ENCODE results near the gene PRKCA. TPM values are rescaled to one million over a fixed set of nuclear protein-coding genes. Genes with fewer than 3 reads are reported as not detected.
A peak's percentile ranks its signal among the peaks of the same experiment; 100 is the strongest.

Gene PRKCA
- total RNA-seq, 3 donors from 2014 or later (not counting 1 experiment from before 2014, with no cell fraction given) = 19.6 to 29.0 (median 20.4) TPM

DNA sequence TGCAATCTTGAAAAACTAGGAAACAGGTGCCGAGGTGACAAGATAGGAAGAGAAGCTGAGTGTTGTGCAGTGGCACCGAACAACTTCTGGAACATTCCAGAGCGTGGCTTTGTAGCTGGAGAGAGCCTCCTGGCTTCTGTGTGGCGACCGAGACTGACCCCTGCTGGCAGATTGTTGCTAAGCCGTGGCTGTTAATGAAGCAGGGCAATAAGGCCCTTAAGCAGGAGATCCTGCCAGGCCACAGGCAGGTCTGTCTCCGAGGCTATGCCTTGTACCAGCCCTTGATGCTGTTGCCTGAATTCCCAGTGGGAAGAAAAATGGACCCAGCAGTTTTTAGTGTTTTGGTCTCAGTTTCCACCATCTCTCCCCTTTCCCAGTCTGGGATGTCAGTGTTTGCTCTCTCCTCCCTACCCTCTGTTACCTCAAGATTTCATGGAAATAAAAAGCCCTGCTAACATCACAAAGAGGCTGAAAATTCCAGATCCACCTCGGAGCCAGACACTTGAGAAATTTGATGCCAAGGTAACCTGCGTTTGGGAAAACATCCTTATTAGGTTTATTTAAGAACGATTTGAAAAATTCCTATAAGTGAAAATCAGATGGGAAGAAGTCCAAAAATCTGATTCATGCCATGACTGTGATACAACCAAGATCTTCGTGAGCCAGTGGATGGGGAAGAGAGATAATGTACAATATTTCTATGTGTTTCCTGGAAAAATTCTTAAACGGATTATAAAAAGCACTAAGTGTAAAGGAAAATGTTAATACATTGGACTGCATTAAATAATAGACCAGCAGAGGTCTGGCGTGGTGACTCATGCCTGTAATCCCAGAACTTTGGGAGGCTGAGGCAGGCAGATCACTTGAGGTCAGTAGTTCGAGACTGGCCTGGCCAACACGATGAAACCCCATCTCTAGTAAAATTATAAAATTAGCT is 265.1 kb downstream of the PRKCA start:
- intact Hi-C loops (cut with micrococcal nuclease) = loop anchor here (1.0 to 10.0 kb wide), 3 partner anchors 163 to 312 kb away; partner anchors contain the start of gene PRKCA
- TF ChIP-seq, protein P1, sequence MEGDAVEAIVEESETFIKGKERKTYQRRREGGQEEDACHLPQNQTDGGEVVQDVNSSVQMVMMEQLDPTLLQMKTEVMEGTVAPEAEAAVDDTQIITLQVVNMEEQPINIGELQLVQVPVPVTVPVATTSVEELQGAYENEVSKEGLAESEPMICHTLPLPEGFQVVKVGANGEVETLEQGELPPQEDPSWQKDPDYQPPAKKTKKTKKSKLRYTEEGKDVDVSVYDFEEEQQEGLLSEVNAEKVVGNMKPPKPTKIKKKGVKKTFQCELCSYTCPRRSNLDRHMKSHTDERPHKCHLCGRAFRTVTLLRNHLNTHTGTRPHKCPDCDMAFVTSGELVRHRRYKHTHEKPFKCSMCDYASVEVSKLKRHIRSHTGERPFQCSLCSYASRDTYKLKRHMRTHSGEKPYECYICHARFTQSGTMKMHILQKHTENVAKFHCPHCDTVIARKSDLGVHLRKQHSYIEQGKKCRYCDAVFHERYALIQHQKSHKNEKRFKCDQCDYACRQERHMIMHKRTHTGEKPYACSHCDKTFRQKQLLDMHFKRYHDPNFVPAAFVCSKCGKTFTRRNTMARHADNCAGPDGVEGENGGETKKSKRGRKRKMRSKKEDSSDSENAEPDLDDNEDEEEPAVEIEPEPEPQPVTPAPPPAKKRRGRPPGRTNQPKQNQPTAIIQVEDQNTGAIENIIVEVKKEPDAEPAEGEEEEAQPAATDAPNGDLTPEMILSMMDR (IDR thresholded peaks at IDR 0.05) = peak; percentile 88
- H3K27me3 Mint-ChIP-seq (ENCODE audit: low read depth in 2 of 2) = no peaks in the 10 kb centered on the region
- no peaks in the 10 kb centered on the region for H3K9me3 ChIP-seq (ENCODE audit: control insufficient read depth, insufficient read depth, low read length)
- DNase-seq = peak; percentile 79 to 86
- peaks cover 7 to 10% of the 10 kb centered on the region in 2 donors for H3K4me1 Mint-ChIP-seq
- no peaks in the 10 kb centered on the region for H3K36me3 Mint-ChIP-seq
- peaks cover 6% of the 10 kb centered on the region for H3K4me1 ChIP-seq (ENCODE audit: control insufficient read depth, insufficient read depth, low read length)
- H3K36me3 ChIP-seq (ENCODE audit: control insufficient read depth, insufficient read depth, low read length) = no peaks in the 10 kb centered on the region
- no peak overlapping the region for H3K4me3 ChIP-seq (ENCODE audit: low read length)
- H3K4me3 Mint-ChIP-seq = no peak overlapping the region
- 55% methylated on average over 15 of the region's 15 CpGs for WGBS (ENCODE audit: insufficient coverage)
- H3K27ac Mint-ChIP-seq = peak overlapping the region in 1 of 2 donors; percentile 23
- no peaks in the 10 kb centered on the region for H3K27me3 ChIP-seq (ENCODE audit: control insufficient read depth, insufficient read depth, low read length)
- no peaks in the 10 kb centered on the region for H3K9me3 Mint-ChIP-seq
- ATAC-seq = peak; percentile 76 to 98 (median 96)
- H3K27ac ChIP-seq (ENCODE audit: low read length) = no peak overlapping the region

DNA sequence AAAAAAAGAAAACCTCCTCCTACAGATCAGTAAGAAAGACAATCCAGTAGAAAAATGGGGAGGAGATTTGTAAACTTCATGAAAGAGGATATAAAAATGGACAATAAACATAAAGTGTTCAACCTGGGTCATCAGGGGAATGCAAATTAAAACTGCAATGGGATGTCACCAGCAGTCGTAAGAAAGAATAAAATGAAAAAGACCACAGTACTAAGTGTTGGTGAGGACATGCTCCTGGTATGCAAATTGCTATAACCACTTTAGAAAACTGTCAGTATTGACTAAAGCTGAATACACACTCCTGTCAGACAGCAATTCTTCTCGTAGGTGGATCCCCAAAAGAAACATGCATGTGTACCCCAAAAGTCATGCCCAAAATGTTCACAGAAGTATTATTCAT is 267.2 kb downstream of the PRKCA start:
- 95% methylated on average over 2 of the region's 2 CpGs for WGBS (ENCODE audit: insufficient coverage)
- no peak overlapping the region for H3K27ac ChIP-seq (ENCODE audit: low read length)

DNA sequence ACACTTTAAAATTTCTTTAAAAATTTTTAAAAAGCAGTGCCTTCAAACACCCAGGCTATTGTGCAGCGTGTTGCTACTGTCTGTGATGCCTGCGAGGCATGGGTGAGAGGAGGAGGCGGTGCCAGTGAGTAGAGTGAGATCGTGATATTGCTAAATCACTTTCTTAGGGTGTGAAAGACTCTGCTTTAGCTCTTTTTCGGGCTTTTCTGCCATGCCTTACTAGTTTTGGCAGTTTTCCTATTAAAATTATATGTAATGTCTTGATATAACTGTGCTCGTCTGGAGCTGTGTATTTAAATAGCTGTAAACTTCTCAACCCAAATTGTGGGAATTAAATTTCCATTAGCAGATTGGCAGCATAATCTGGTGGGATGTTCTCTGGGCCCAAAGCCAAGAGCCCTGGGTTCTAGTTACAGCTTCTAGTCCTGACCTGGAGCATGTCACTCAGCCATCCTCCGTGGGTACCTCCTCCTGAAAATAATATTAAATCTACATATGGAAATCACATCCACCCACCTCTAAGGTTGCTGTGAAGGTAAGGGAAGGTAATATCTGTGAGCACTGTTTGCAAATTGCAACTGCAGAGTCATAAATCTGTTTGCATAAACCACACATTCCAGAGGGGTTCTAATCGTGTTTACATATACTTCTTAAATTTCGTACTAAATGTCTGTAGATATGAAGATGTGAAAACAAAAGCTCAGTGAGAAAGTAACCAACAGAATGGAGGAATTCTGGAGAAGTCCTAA is 268.2 kb downstream of the PRKCA start:
- H3K36me3 Mint-ChIP-seq = no peaks in the 10 kb centered on the region
- Histone ChIP-seq H3K36me3 (ENCODE audit: control insufficient read depth, insufficient read depth, low read length) (no peaks in the 10 kb centered on the region), H3K9me3 (ENCODE audit: control insufficient read depth, insufficient read depth, low read length) (no peaks in the 10 kb centered on the region), H3K4me1 (ENCODE audit: control insufficient read depth, insufficient read depth, low read length) (peaks cover 6% of the 10 kb centered on the region), H3K27ac (ENCODE audit: low read length) (no peak overlapping the region), H3K4me3 (ENCODE audit: low read length) (no peak overlapping the region), H3K27me3 (ENCODE audit: control insufficient read depth, insufficient read depth, low read length) (no peaks in the 10 kb centered on the region)
- H3K9me3 Mint-ChIP-seq = no peaks in the 10 kb centered on the region
- H3K27ac Mint-ChIP-seq = no peak overlapping the region
- no peaks in the 10 kb centered on the region for H3K27me3 Mint-ChIP-seq (ENCODE audit: low read depth in 2 of 2)
- TF ChIP-seq, protein P1 (IDR thresholded peaks at IDR 0.05) = no peak
- H3K4me3 Mint-ChIP-seq = no peak overlapping the region
- WGBS (ENCODE audit: insufficient coverage) = 89% methylated on average over 6 of the region's 9 CpGs
- DNase-seq (no peak), ATAC-seq (no peak)
- H3K4me1 Mint-ChIP-seq = peaks cover 7 to 10% of the 10 kb centered on the region in 2 donors
- intact Hi-C loops (cut with micrococcal nuclease) = no loop called here

More for the DNA sequence above, 267.2 kb downstream of the PRKCA start:
- TF ChIP-seq, protein P1 (IDR thresholded peaks at IDR 0.05) = no peak
- intact Hi-C loops (cut with micrococcal nuclease) = loop anchor here (5.0 to 10.0 kb wide), 2 partner anchors 165 to 267 kb away; partner anchors contain the start of gene PRKCA
- Mint-ChIP-seq H3K27ac (no peak overlapping the region), H3K27me3 (ENCODE audit: low read depth in 2 of 2) (no peaks in the 10 kb centered on the region), H3K4me3 (no peak overlapping the region), H3K9me3 (no peaks in the 10 kb centered on the region), H3K4me1 (peaks cover 7 to 10% of the 10 kb centered on the region in 2 donors), H3K36me3 (no peaks in the 10 kb centered on the region)
- Histone ChIP-seq H3K4me1 (ENCODE audit: control insufficient read depth, insufficient read depth, low read length) (peaks cover 6% of the 10 kb centered on the region), H3K4me3 (ENCODE audit: low read length) (no peak overlapping the region), H3K9me3 (ENCODE audit: control insufficient read depth, insufficient read depth, low read length) (no peaks in the 10 kb centered on the region), H3K27me3 (ENCODE audit: control insufficient read depth, insufficient read depth, low read length) (no peaks in the 10 kb centered on the region), H3K36me3 (ENCODE audit: control insufficient read depth, insufficient read depth, low read length) (no peaks in the 10 kb centered on the region)
- ATAC-seq (no peak), DNase-seq (no peak)
